Hematopoietic multipotent progenitor cell treated with erythropoietin and hydrocortisone succinate and interleukin-3 and kit ligand, for 6 days (in vitro differentiated cells): Measurements from ENCODE around the gene ACSL1.

Experiments
- DNase-seq: peaks from one replicate; pipeline ENCODE4 v3.0.0-alpha.2; 2015

ACSL1 gene

GRCh38 chr4:184838249-184839074 lies 12.7 kb upstream of the ACSL1 start:
- no peak for DNase-seq

GRCh38 chr4:184836613-184837012 lies 10.8 kb upstream of the ACSL1 start:
- no peak for DNase-seq

- peak; percentile 59 for DNase-seq
These were observed 7.5 kb upstream of the ACSL1 start for GRCh38 chr4:184833046-184833838.

- no peak for DNase-seq
These were observed 5.4 kb upstream of the ACSL1 start for GRCh38 chr4:184831153-184831552.

GRCh38 chr4:184826691-184827270 lies 1.0 kb upstream of the ACSL1 start:
- DNase-seq = peak; percentile 57

GRCh38 chr4:184825141-184825895 lies 450 bp downstream of the ACSL1 start:
- peak; percentile 41 for DNase-seq

GRCh38 chr4:184824776-184825084 lies 1.0 kb downstream of the ACSL1 start:
- DNase-seq = no peak

GRCh38 chr4:184824081-184824775 lies 1.5 kb downstream of the ACSL1 start:
- DNase-seq = no peak

- DNase-seq = peak; percentile 44
These were observed 2.8 kb downstream of the ACSL1 start for GRCh38 chr4:184823014-184823413.

GRCh38 chr4:184822356-184822755 lies 3.4 kb downstream of the ACSL1 start:
- no peak for DNase-seq

- peak; percentile 20 for DNase-seq
These were observed 4.5 kb downstream of the ACSL1 start for GRCh38 chr4:184821242-184821641.

GRCh38 chr4:184819786-184820185 lies 6.0 kb downstream of the ACSL1 start:
- no peak for DNase-seq

GRCh38 chr4:184818216-184818564 lies 7.6 kb downstream of the ACSL1 start:
- DNase-seq = no peak

GRCh38 chr4:184817494-184818215 lies 8.1 kb downstream of the ACSL1 start:
- DNase-seq = no peak

- DNase-seq = no peak
These were observed 8.8 kb downstream of the ACSL1 start for GRCh38 chr4:184816962-184817361.

- peak; percentile 88 for DNase-seq
These were observed 10.5 kb downstream of the ACSL1 start for GRCh38 chr4:184815046-184815877.

- no peak for DNase-seq
These were observed 11.1 kb downstream of the ACSL1 start for GRCh38 chr4:184814686-184815045.

- DNase-seq = no peak
These were observed 13.1 kb downstream of the ACSL1 start for GRCh38 chr4:184812651-184813181.

- DNase-seq = no peak
These were observed 13.6 kb downstream of the ACSL1 start for GRCh38 chr4:184812199-184812542.

GRCh38 chr4:184811526-184812198 lies 14.1 kb downstream of the ACSL1 start:
- DNase-seq = peak; percentile 73
